Forelimb muscle (tissue), 1 donor: Measurements from ENCODE around the gene SYCE1L. TPM values are rescaled to one million over a fixed set of nuclear protein-coding genes. Genes with fewer than 3 reads are reported as not detected.

Source experiments
- DNase-seq: peaks from one replicate; pipeline ENCODE4 v3.0.0-alpha.2; 2013; ENCODE audit warnings: low read depth
- polyA plus RNA-seq: library from polyadenylated mRNA; unstranded; fragments of 120-200 nt; gene quantifications from one replicate; pipeline ENCODE4 v1.2.1, GENCODE V29; 2013; ENCODE audit not compliant: insufficient read length

Gene SYCE1L
- polyA plus RNA-seq, 1 donor: 5.1 TPM

DNA sequence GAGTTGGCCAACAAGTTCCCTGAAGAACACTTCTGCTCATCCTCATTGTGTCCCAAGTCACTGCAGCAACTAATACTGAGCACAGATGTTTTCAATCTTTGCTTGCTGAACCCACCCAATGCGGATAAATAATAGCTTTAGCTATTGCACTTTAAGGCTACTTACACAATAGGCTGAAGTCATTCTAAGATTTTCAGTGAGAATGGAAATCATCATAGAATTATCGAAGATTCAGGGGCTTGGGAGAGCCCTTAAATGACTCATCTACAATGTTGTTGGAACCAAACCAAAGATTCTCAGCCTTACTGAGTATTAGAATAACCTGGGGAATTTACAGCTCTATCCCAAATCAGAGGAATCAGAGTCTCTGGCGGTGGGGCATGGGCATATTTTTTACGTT lies 51.2 kb downstream of the SYCE1L start:
- DNase-seq: peak; percentile 26

Other genes starting within 250 kb of the SYCE1L start
- 11.5 TPM for gene MON1B, start 8.2 kb upstream of the SYCE1L start, polyA plus RNA-seq
- gene ADAMTS18, start 235.6 kb downstream of the SYCE1L start, polyA plus RNA-seq: 0.92 TPM